ENCODE data around the gene DECR2. TPM values are rescaled to one million over a fixed set of nuclear protein-coding genes. Genes with fewer than 3 reads are reported as not detected.

The DECR2 gene
- total RNA-seq, 1 experiment from 2014 or later = 27.5 TPM

DNA sequence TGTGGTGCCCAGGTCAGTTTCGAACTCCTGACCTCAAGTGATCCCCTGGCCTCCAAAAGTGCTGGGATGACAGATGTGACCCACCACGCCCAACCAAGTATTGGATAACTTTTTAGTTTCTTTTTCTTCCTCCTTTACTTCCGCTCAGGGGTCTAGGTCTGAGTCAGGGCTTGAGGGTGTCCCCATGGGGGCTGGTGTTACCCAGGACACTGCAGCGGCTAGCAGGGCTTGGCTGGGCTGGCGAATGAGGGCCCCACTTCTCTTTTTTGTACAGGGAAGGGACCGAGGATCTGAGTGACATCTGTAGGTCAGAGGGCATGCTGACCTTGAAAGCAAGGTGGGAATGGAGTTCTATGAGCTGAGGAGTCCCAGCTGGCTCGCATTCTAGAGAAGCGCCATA, 48.7 kb downstream of the DECR2 start:
- TF ChIP-seq CTCF (conservative IDR thresholded peaks at IDR 0.05; ENCODE audit: low read depth, low read length) (no peak), EZH2 (IDR thresholded peaks at IDR 0.05; ENCODE audit: borderline replicate concordance, low read depth, low read length, poor library complexity, severe bottlenecking) (no peak)
- Histone ChIP-seq H3K9me3 (ENCODE audit: low read depth, low read length, poor library complexity, severe bottlenecking) (no peaks in the 10 kb centered on the region), H3K4me3 (ENCODE audit: low read depth, low read length, poor library complexity, severe bottlenecking) (no peak overlapping the region), H3K4me1 (ENCODE audit: insufficient read depth, low read length, poor library complexity, severe bottlenecking) (peaks cover 5% of the 10 kb centered on the region), H3K27ac (ENCODE audit: low read depth, low read length, poor library complexity, severe bottlenecking) (no peak overlapping the region), H3K27me3 (replicated peaks; ENCODE audit: insufficient read depth, low read depth, low read length, poor library complexity) (no peaks in the 10 kb centered on the region), H3K36me3 (ENCODE audit: insufficient read depth, low read length, poor library complexity, severe bottlenecking) (no peaks in the 10 kb centered on the region)
- intact Hi-C loops (cut with micrococcal nuclease; ENCODE audit: unreplicated experiment) = no loop called here
- ChIA-PET CTCF (no interaction called here), POLR2A (ENCODE audit: low non-redundant PET) (no interaction called here)
- no TSS peak for BruUV-seq (replicated peaks)
- no peak for DNase-seq (ENCODE audit: low spot score)

- CTCF ChIA-PET = no interaction called here
- TF ChIP-seq CTCF (conservative IDR thresholded peaks at IDR 0.05; ENCODE audit: low read depth, low read length) (no peak), EZH2 (IDR thresholded peaks at IDR 0.05; ENCODE audit: borderline replicate concordance, low read depth, low read length, poor library complexity, severe bottlenecking) (no peak)
- BruUV-seq (replicated peaks) = no TSS peak
These were observed 49.3 kb downstream of the DECR2 start for GRCh38 chr16:450785-451512.

GRCh38 chr16:454397-454940, 52.8 kb downstream of the DECR2 start:
- no TSS peak for BruUV-seq (replicated peaks)
- H3K9me3 ChIP-seq (ENCODE audit: low read depth, low read length, poor library complexity, severe bottlenecking) = no peaks in the 10 kb centered on the region
- ChIA-PET CTCF (interaction anchor here (0.6 kb wide), 1 partner anchor 33 kb away, joined by 3 read pairs; no protein-coding TSS in a partner anchor), POLR2A (ENCODE audit: low non-redundant PET) (no interaction called here)
- DNase-seq (ENCODE audit: low spot score) = no peak
- intact Hi-C loops (cut with micrococcal nuclease; ENCODE audit: unreplicated experiment) = no loop called here
- H3K27me3 ChIP-seq (replicated peaks; ENCODE audit: insufficient read depth, low read depth, low read length, poor library complexity) = no peaks in the 10 kb centered on the region
- H3K4me3 ChIP-seq (ENCODE audit: low read depth, low read length, poor library complexity, severe bottlenecking) = no peak overlapping the region
- no peaks in the 10 kb centered on the region for H3K36me3 ChIP-seq (ENCODE audit: insufficient read depth, low read length, poor library complexity, severe bottlenecking)
- H3K27ac ChIP-seq (ENCODE audit: low read depth, low read length, poor library complexity, severe bottlenecking) = no peak overlapping the region
- peaks cover 5% of the 10 kb centered on the region for H3K4me1 ChIP-seq (ENCODE audit: insufficient read depth, low read length, poor library complexity, severe bottlenecking)
- no peak for TF ChIP-seq EZH2 (IDR thresholded peaks at IDR 0.05; ENCODE audit: borderline replicate concordance, low read depth, low read length, poor library complexity, severe bottlenecking)
- TF ChIP-seq CTCF (conservative IDR thresholded peaks at IDR 0.05; ENCODE audit: low read depth, low read length) = no peak

More at GRCh38 chr16:450785-451512, 49.3 kb downstream of the DECR2 start:
- no peaks in the 10 kb centered on the region for H3K36me3 ChIP-seq (ENCODE audit: insufficient read depth, low read length, poor library complexity, severe bottlenecking)
- no peak overlapping the region for H3K4me3 ChIP-seq (ENCODE audit: low read depth, low read length, poor library complexity, severe bottlenecking)
- no peak overlapping the region for H3K27ac ChIP-seq (ENCODE audit: low read depth, low read length, poor library complexity, severe bottlenecking)
- POLR2A ChIA-PET (ENCODE audit: low non-redundant PET) = interaction anchor here (0.6 kb wide), 1 partner anchor 22 kb away, joined by 12 read pairs; no protein-coding TSS in a partner anchor
- no peaks in the 10 kb centered on the region for H3K9me3 ChIP-seq (ENCODE audit: low read depth, low read length, poor library complexity, severe bottlenecking)
- no peaks in the 10 kb centered on the region for H3K27me3 ChIP-seq (replicated peaks; ENCODE audit: insufficient read depth, low read depth, low read length, poor library complexity)
- no peak for DNase-seq (ENCODE audit: low spot score)
- H3K4me1 ChIP-seq (ENCODE audit: insufficient read depth, low read length, poor library complexity, severe bottlenecking) = peaks cover 5% of the 10 kb centered on the region
- intact Hi-C loops (cut with micrococcal nuclease; ENCODE audit: unreplicated experiment) = no loop called here
